Transverse colon (tissue), 4 donors: ENCODE data around the gene GOSR1.

ENCODE experiments used
- CTCF ChIP-seq, 5 experiments: fragments of 200-600 bp in 3 of 5; fragments of 450-650 bp in 2 of 5; sonication (generic) in 3 of 5; IDR thresholded peaks; 1 replicate in 2 of 5; 2 replicates in 3 of 5; pipeline ENCODE4 v1.5.1; 2016 to 2017; ENCODE audit warnings: antibody characterized with exemption in 5 of 5, inconsistent platforms in 3 of 5, mild to moderate bottlenecking in 2 of 5, moderate library complexity in 1 of 5
- POLR2AphosphoS5 ChIP-seq, 3 donors: sonication (generic); formaldehyde crosslinking; IDR thresholded peaks; one replicate each; pipeline ENCODE4 v1.6.1; 2016; ENCODE audit warnings: antibody characterized with exemption in 3 of 3

- TF ChIP-seq CTCF (IDR thresholded peaks at IDR 0.05), result no peak
- no peak for TF ChIP-seq POLR2AphosphoS5 (IDR thresholded peaks at IDR 0.05)
These were observed 67.8 kb downstream of the GOSR1 start for GRCh38 chr17:30545024-30545423.
